PC-3 (cell line): Measurements from ENCODE around the gene ARL4C.

ENCODE experiments used
- CTCF ChIP-seq: fragments of 300-600 bp; sonication (generic); conservative IDR thresholded peaks from 2 replicates; pipeline ENCODE4 v1.5.1; 2017; ENCODE audit warnings: antibody characterized with exemption, low read depth, mild to moderate bottlenecking, low read length
- EZH2 ChIP-seq: fragments of 300-600 bp; sonication (generic); IDR thresholded peaks from one replicate; pipeline ENCODE4 v1.6.1; 2017; ENCODE audit warnings: antibody characterized with exemption, mild to moderate bottlenecking, low read length; ENCODE audit not compliant: unreplicated experiment
- EZH2phosphoT487 ChIP-seq: fragments of 300-600 bp; sonication (generic); IDR thresholded peaks from 2 replicates; pipeline ENCODE4 v1.6.1; 2018; ENCODE audit warnings: mild to moderate bottlenecking, antibody characterized with exemption, low read length, borderline replicate concordance

GRCh38 chr2:234534515-234534914 is 37.6 kb upstream of the ARL4C start:
- TF ChIP-seq CTCF, result no peak
- no peak for TF ChIP-seq EZH2
- no peak for TF ChIP-seq EZH2phosphoT487
